Esophagus muscularis mucosa (tissue), 4 donors: ENCODE results near the gene ATG4D. TPM values are rescaled to one million over a fixed set of nuclear protein-coding genes. Genes with fewer than 3 reads are reported as not detected.
"Not testable (repeated sequence)": the region's sequence is repeated elsewhere in the genome, so short reads cannot be mapped to it uniquely, and the experiment has no call there.

Source experiments
- DNase-seq: peaks from one replicate; pipeline ENCODE4 v3.0.0-alpha.2; 2017; ENCODE audit errors: extremely low spot score
- H3K27ac ChIP-seq, 4 donors: fragments of 200-600 bp; sonication (generic); replicated peaks in 1 of 4; 1 replicate in 3 of 4; 2 replicates in 1 of 4; pipeline ENCODE4 v1.5.1; 2016 to 2019; ENCODE audit warnings: mild to moderate bottlenecking in 1 of 4
- H3K27me3 ChIP-seq, 4 donors: fragments of 200-600 bp; sonication (generic); one replicate each; pipeline versions ENCODE4 v1.5.1 to v1.6.0; 2016 to 2019
- H3K36me3 ChIP-seq, 4 donors: fragments of 200-600 bp; sonication (generic); one replicate each; pipeline ENCODE4 v1.5.1; 2016 to 2019
- H3K4me1 ChIP-seq, 4 donors: fragments of 200-600 bp; sonication (generic); one replicate each; pipeline ENCODE4 v1.5.1; 2016 to 2019
- H3K4me3 ChIP-seq, 4 donors: fragments of 200-600 bp; sonication (generic); 1 replicate in 2 of 4; 2 replicates in 2 of 4; pipeline ENCODE4 v1.5.1; 2016 to 2019; ENCODE audit warnings: mild to moderate bottlenecking in 4 of 4, moderate library complexity in 1 of 4
- H3K9me3 ChIP-seq, 4 donors: fragments of 200-600 bp; sonication (generic); 1 replicate in 3 of 4; 2 replicates in 1 of 4; pipeline ENCODE4 v1.5.1; 2016 to 2019
- EP300 ChIP-seq: sonication (generic); formaldehyde crosslinking; IDR thresholded peaks from one replicate; pipeline ENCODE4 v1.6.1; 2017; ENCODE audit warnings: antibody characterized with exemption
- POLR2A ChIP-seq: fragments of 450-650 bp; IDR thresholded peaks from one replicate; pipeline ENCODE4 v1.6.1; 2017; ENCODE audit warnings: antibody characterized with exemption, moderate library complexity, mild to moderate bottlenecking, low read depth
- POLR2AphosphoS5 ChIP-seq, 2 donors: sonication (generic); formaldehyde crosslinking; IDR thresholded peaks; one replicate each; pipeline ENCODE4 v1.6.1; 2017; ENCODE audit warnings: antibody characterized with exemption in 2 of 2
- WGBS: methylation state at CpG from one replicate; pipeline ENCODE4 v1.1.5; 2018; 5-methylcytosine and 5-hydroxymethylcytosine counted together
- intact Hi-C: fragments of 100-400 bp; cut with DNase I; formaldehyde crosslinking; loops from one replicate; pipeline ENCODE4 v1.15.1; 2023
- total RNA-seq, 4 donors: library from RNA; depleted of rRNA; stranded (reverse); fragments of >200 nt; gene quantifications; one replicate each; pipeline versions ENCODE4 v1.1.0 to v1.2.1, GENCODE V29; 2016
- TF ChIP-seq, protein P1 (sequence below), 3 experiments: fragments of 200-600 bp in 2 of 3; fragments of 450-650 bp in 1 of 3; sonication (generic) in 2 of 3; IDR thresholded peaks; one replicate each; pipeline ENCODE4 v1.5.1; 2017 to 2019; ENCODE audit warnings: antibody characterized with exemption in 3 of 3, mild to moderate bottlenecking in 2 of 3, moderate library complexity in 1 of 3

The ATG4D gene
- total RNA-seq, 4 donors from 2014 or later = 18.2 to 44.1 (median 29.7) TPM

DNA sequence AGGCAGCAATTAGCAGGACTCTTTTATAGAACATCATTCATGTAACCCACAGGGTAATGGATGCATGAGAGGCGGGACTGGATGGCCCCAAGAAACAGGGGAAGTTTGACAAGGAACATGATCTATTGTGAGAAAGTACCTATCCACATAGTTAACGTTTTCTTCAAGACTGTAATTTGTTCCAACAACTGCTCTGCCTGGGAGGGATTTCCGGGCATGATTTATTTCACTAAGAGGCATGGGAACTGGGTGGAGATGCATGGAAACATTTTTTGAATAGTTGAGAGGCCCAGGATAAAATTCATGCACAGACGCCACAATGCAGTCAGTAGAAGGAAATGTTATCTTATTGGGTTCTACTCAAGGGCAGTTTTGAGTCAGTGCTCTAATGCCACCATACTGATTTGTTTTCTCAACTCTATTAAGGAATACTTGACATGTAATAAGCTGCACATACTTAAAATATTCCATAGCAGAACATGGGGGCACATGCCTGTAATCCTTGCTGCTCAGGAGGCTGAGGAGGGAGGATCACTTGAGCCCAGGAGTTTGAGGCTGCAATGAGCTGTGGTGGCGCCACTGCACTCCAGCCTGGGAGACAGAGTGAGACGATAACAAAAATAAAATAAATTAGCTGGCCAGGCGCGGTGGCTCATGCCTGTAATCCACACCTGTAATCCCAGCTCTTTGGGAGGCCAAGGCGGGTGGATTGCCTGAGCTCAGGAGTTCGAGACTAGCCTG lies 9.9 kb upstream of the ATG4D start:
- Histone ChIP-seq H3K36me3 (no peaks in the 10 kb centered on the region), H3K4me3 (no peak overlapping the region), H3K27me3 (peaks cover 0 to 28% (median 0%) of the 10 kb centered on the region in 4 donors), H3K9me3 (peaks cover 0 to 3% (median 0%) of the 10 kb centered on the region in 4 donors), H3K27ac (peak overlapping the region in 2 of 4 donors; percentile 25 to 62), H3K4me1 (no peaks in the 10 kb centered on the region)
- 61% methylated on average over 10 of the region's 10 CpGs for WGBS
- TF ChIP-seq POLR2A = no peak
- TF ChIP-seq, protein P1, sequence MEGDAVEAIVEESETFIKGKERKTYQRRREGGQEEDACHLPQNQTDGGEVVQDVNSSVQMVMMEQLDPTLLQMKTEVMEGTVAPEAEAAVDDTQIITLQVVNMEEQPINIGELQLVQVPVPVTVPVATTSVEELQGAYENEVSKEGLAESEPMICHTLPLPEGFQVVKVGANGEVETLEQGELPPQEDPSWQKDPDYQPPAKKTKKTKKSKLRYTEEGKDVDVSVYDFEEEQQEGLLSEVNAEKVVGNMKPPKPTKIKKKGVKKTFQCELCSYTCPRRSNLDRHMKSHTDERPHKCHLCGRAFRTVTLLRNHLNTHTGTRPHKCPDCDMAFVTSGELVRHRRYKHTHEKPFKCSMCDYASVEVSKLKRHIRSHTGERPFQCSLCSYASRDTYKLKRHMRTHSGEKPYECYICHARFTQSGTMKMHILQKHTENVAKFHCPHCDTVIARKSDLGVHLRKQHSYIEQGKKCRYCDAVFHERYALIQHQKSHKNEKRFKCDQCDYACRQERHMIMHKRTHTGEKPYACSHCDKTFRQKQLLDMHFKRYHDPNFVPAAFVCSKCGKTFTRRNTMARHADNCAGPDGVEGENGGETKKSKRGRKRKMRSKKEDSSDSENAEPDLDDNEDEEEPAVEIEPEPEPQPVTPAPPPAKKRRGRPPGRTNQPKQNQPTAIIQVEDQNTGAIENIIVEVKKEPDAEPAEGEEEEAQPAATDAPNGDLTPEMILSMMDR (IDR thresholded peaks at IDR 0.05) = no peak
- peak in 1 of 2 donors; percentile 29 for TF ChIP-seq POLR2AphosphoS5 (IDR thresholded peaks at IDR 0.05)
- no peak for TF ChIP-seq EP300
- intact Hi-C loops = no loop called here
- no peak for DNase-seq

GRCh38 chr19:10535613-10536012 lies 8.1 kb upstream of the ATG4D start:
- H3K4me3 ChIP-seq = no peak overlapping the region
- intact Hi-C loops = no loop called here
- no peaks in the 10 kb centered on the region for H3K36me3 ChIP-seq
- 75% methylated on average over 6 of the region's 6 CpGs for WGBS
- peaks cover 0 to 3% (median 0%) of the 10 kb centered on the region in 4 donors for H3K9me3 ChIP-seq
- H3K4me1 ChIP-seq = no peaks in the 10 kb centered on the region
- no peak for DNase-seq
- no peak for TF ChIP-seq EP300
- TF ChIP-seq POLR2A = no peak
- no peak for TF ChIP-seq POLR2AphosphoS5 (IDR thresholded peaks at IDR 0.05)
- TF ChIP-seq, protein P1 (IDR thresholded peaks at IDR 0.05) = no peak
- no peak overlapping the region for H3K27ac ChIP-seq
- peaks cover 0 to 29% (median 0%) of the 10 kb centered on the region in 4 donors for H3K27me3 ChIP-seq

DNA sequence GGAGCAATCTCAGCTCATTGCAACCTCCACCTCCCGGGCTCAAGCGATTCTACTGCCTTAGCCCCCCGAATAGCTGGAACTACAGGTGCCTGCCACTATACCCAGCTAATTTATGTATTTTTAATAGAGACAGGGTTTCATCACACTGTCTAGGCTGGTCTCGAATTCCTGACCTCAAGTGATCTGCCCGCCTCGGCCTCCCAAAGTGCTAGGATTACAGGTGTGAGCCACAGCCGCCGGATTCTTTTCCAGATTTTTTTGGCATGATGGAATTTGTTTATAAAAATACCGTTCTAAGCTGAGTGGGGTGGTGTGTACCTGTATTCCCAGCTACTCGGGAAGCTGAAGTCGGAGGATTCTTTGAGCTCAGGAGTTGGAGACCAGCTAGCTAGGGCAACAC lies 6.0 kb upstream of the ATG4D start:
- H3K27ac ChIP-seq = no peak overlapping the region

GRCh38 chr19:10538204-10538983 lies 5.3 kb upstream of the ATG4D start:
- Histone ChIP-seq H3K9me3 (no peaks in the 10 kb centered on the region), H3K36me3 (no peaks in the 10 kb centered on the region), H3K27ac (no peak overlapping the region), H3K4me3 (no peak overlapping the region), H3K27me3 (peaks cover 0 to 29% (median 0%) of the 10 kb centered on the region in 4 donors), H3K4me1 (peaks cover 2 to 5% (median 4%) of the 10 kb centered on the region in 4 donors)
- TF ChIP-seq, protein P1 (IDR thresholded peaks at IDR 0.05) = no peak
- TF ChIP-seq POLR2AphosphoS5 (IDR thresholded peaks at IDR 0.05) (no peak), EP300 (no peak), POLR2A (no peak)
- intact Hi-C loops = no loop called here
- DNase-seq = no peak
- 69% methylated on average over 16 of the region's 20 CpGs for WGBS

More for the DNA sequence above, 6.0 kb upstream of the ATG4D start:
- WGBS = 69% methylated on average over 11 of the region's 11 CpGs
- no peak for DNase-seq
- Histone ChIP-seq H3K4me1 (no peaks in the 10 kb centered on the region), H3K36me3 (no peaks in the 10 kb centered on the region), H3K4me3 (no peak overlapping the region), H3K27me3 (peaks cover 0 to 29% (median 0%) of the 10 kb centered on the region in 4 donors), H3K9me3 (peaks cover 0 to under 1% (median 0%) of the 10 kb centered on the region in 4 donors)
- no peak for TF ChIP-seq POLR2AphosphoS5 (IDR thresholded peaks at IDR 0.05)
- TF ChIP-seq, protein P1 (IDR thresholded peaks at IDR 0.05) = no peak
- no peak for TF ChIP-seq POLR2A
- TF ChIP-seq EP300 = no peak
- intact Hi-C loops = no loop called here

GRCh38 chr19:10539016-10539415 lies 4.7 kb upstream of the ATG4D start:
- H3K36me3 ChIP-seq, H3K9me3 ChIP-seq, H3K4me1 ChIP-seq, H3K27ac ChIP-seq, H3K4me3 ChIP-seq, DNase-seq, intact Hi-C loops: not testable (repeated sequence)
- 69% methylated on average over 9 of the region's 9 CpGs for WGBS
- peaks cover 0 to 29% (median 0%) of the 10 kb centered on the region in 4 donors for H3K27me3 ChIP-seq
